ENCODE results near the gene DYNLL2.

DNA sequence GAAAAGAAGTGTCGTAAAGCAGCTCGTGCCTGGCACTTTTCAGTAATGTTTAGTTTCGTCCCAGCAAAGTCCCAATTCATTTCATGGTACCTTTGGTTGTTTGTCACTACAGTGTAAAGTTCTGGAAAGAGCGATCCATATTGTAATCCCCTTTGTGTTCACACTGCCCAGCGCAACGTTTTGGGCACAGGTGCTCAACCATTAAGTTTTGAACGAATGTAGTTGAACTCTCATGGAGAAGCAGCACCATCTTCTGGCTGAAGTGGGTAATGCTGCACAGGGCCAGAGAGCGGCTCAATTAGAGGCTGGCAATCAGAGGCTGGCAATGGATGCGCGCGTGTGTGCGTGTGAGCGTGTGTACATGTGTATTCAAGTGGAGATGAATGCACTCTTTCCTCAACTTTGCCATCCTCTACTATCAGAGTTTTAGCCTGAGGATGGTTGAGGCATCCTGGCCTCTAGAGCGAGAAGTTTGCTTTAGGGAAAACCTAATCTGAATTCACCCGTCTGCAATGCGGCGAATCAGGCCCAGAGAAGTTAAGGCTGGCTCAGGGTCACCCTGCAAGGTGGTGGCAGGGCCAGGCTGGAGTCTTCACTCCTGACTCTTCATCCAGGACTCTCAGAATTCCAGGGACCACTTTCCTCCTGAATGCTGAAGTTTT, 29.9 kb downstream of the DYNLL2 start:
- TF ChIP-seq, protein P1, sequence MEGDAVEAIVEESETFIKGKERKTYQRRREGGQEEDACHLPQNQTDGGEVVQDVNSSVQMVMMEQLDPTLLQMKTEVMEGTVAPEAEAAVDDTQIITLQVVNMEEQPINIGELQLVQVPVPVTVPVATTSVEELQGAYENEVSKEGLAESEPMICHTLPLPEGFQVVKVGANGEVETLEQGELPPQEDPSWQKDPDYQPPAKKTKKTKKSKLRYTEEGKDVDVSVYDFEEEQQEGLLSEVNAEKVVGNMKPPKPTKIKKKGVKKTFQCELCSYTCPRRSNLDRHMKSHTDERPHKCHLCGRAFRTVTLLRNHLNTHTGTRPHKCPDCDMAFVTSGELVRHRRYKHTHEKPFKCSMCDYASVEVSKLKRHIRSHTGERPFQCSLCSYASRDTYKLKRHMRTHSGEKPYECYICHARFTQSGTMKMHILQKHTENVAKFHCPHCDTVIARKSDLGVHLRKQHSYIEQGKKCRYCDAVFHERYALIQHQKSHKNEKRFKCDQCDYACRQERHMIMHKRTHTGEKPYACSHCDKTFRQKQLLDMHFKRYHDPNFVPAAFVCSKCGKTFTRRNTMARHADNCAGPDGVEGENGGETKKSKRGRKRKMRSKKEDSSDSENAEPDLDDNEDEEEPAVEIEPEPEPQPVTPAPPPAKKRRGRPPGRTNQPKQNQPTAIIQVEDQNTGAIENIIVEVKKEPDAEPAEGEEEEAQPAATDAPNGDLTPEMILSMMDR (IDR thresholded peaks at IDR 0.05): peak; percentile 89 to 95 (median 94)
- no peak for TF ChIP-seq POLR2A (IDR thresholded peaks at IDR 0.05)

Data from heart left ventricle (tissue), 13 donors.